Right ventricle myocardium inferior (tissue), 1 donor: ENCODE measurements around the gene CHCHD6. TPM values are rescaled to one million over a fixed set of nuclear protein-coding genes. Genes with fewer than 3 reads are reported as not detected.

Experiments used
- ATAC-seq: fragments of 200-7000 bp; cut with Tn5 transposase; one replicate; pipeline ENCODE4 v1.9.1; 2020; ENCODE audit warnings: mild to moderate bottlenecking, moderate library complexity
- DNase-seq: peaks from one replicate; pipeline ENCODE4 v3.0.0; 2021; ENCODE audit errors: missing footprints
- intact Hi-C: fragments of 100-400 bp; cut with DNase I; formaldehyde crosslinking; loops from one replicate; pipeline ENCODE4 v1.11.0; 2022
- total RNA-seq: library from RNA; stranded (reverse); fragmentation: NEBNext Ultra II Directional; extraction: Animal tissue kit (Norgen Biotek cat#: 25700); gene quantifications from one replicate; pipeline ENCODE4 v1.2.1, GENCODE V29; 2021
- donor health status: DM: no; HTN: yes; CAD: no; lungs with severe emphysema.

Gene CHCHD6
- total RNA-seq, 1 donor from 2014 or later = 11.7 TPM

GRCh38 chr3:127006781-127007436, 302.9 kb downstream of the CHCHD6 start:
- intact Hi-C loops = no loop called here
- no peak for DNase-seq
- no peak for ATAC-seq

GRCh38 chr3:127008236-127008635, 304.2 kb downstream of the CHCHD6 start:
- DNase-seq = no peak
- no peak for ATAC-seq
- intact Hi-C loops = no loop called here

GRCh38 chr3:127009531-127009930, 305.5 kb downstream of the CHCHD6 start:
- intact Hi-C loops = no loop called here
- ATAC-seq = no peak
- no peak for DNase-seq

Other genes with a start within 250 kb of the CHCHD6 start
- gene ZXDC, start 228.3 kb upstream of the CHCHD6 start, total RNA-seq = 15.9 TPM
- gene UROC1, start 186.5 kb upstream of the CHCHD6 start, total RNA-seq = not detected
- 0.60 TPM for gene CHST13, start 180.1 kb upstream of the CHCHD6 start, total RNA-seq
- not detected for gene C3orf22, start 145.3 kb upstream of the CHCHD6 start, total RNA-seq
- gene TXNRD3, start 49.1 kb upstream of the CHCHD6 start, total RNA-seq = 3.5 TPM